Measurements from ENCODE around the gene CENPP. TPM values are rescaled to one million over a fixed set of nuclear protein-coding genes. Genes with fewer than 3 reads are reported as not detected.

Gene CENPP
- total RNA-seq, 3 donors from 2014 or later (not counting 1 experiment from before 2014, with no cell fraction given), result 10.3 to 14.5 (median 12.1) TPM

DNA sequence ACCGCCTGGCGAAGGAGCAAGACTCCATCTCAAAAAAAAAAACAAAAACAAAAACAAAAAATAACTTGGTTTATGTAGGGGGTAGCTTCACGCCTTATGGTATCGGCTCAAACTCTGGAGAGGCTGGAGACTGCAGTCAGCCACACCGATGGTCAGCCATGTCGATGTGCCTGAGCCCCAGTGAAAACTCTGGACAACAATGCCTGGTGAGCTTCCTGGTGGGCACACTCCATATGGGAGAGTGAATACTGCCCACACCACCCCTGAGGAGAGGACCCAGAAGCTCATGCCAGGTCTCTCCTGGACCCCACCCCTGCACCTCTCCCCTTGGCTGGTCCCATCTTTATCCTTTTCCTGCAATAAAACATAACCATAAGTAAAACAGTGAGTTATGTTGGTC is 324.5 kb downstream of the CENPP start:
- Mint-ChIP-seq H3K4me1 (peaks cover 3 to 4% of the 10 kb centered on the region in 2 donors), H3K36me3 (peaks cover 23% of the 10 kb centered on the region), H3K4me3 (no peak overlapping the region), H3K27ac (no peak overlapping the region), H3K9me3 (peaks cover 0 to 4% of the 10 kb centered on the region in 2 donors), H3K27me3 (ENCODE audit: low read depth in 2 of 2) (no peaks in the 10 kb centered on the region)
- intact Hi-C loops (cut with micrococcal nuclease), result no loop called here
- 97% methylated on average over 5 of the region's 6 CpGs for WGBS (ENCODE audit: insufficient coverage)
- Histone ChIP-seq H3K27me3 (ENCODE audit: control insufficient read depth, insufficient read depth, low read length) (no peaks in the 10 kb centered on the region), H3K4me1 (ENCODE audit: control insufficient read depth, insufficient read depth, low read length) (no peaks in the 10 kb centered on the region), H3K36me3 (ENCODE audit: control insufficient read depth, insufficient read depth, low read length) (peaks cover 44% of the 10 kb centered on the region), H3K4me3 (ENCODE audit: low read length) (no peak overlapping the region), H3K9me3 (ENCODE audit: control insufficient read depth, insufficient read depth, low read length) (no peaks in the 10 kb centered on the region), H3K27ac (ENCODE audit: low read length) (no peak overlapping the region)
- DNase-seq (no peak), ATAC-seq (no peak)
- TF ChIP-seq, protein P1, sequence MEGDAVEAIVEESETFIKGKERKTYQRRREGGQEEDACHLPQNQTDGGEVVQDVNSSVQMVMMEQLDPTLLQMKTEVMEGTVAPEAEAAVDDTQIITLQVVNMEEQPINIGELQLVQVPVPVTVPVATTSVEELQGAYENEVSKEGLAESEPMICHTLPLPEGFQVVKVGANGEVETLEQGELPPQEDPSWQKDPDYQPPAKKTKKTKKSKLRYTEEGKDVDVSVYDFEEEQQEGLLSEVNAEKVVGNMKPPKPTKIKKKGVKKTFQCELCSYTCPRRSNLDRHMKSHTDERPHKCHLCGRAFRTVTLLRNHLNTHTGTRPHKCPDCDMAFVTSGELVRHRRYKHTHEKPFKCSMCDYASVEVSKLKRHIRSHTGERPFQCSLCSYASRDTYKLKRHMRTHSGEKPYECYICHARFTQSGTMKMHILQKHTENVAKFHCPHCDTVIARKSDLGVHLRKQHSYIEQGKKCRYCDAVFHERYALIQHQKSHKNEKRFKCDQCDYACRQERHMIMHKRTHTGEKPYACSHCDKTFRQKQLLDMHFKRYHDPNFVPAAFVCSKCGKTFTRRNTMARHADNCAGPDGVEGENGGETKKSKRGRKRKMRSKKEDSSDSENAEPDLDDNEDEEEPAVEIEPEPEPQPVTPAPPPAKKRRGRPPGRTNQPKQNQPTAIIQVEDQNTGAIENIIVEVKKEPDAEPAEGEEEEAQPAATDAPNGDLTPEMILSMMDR (IDR thresholded peaks at IDR 0.05), result no peak

DNA sequence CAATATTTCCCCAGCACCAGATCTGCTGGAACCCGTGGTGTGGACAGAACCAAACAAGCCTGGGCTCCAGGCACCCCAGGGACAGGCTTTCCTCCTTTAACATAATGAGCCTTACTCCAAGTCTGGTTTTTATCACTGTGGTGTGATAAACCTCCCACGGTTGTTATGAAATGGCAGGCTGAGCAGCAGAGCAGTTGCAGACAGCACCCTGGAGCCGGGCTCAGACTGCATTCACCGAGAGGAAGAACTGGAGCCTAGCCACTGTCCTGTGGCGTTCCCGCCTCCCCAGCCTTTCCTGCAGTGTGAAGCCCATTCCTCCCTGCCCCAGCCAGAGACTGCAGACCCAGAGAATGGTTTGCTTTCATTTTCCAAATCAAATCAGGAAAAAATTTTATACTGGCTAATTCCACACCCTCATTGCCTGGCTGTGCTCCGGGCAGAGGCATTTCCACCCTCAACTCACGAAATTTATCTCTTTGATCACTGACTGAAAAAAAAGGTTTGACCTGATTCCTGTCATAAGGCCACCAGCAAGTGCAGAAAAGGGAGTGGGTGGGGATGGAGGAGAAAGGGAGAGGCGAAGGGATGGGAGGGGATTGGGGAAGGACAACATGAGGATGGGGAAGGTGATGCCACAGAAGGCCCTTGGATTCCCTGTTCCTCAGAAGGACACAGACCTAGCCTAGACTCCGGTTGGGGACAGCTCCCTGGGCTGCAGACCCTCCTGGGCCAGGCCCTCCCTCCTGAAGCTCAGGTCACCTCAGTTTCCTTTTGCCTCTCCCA is 325.3 kb downstream of the CENPP start:
- Mint-ChIP-seq H3K4me1 (peaks cover 4 to 7% of the 10 kb centered on the region in 2 donors), H3K4me3 (no peak overlapping the region), H3K27me3 (ENCODE audit: low read depth in 2 of 2) (no peaks in the 10 kb centered on the region), H3K36me3 (peaks cover 15% of the 10 kb centered on the region), H3K9me3 (no peaks in the 10 kb centered on the region), H3K27ac (no peak overlapping the region)
- peaks cover 45% of the 10 kb centered on the region for H3K36me3 ChIP-seq (ENCODE audit: control insufficient read depth, insufficient read depth, low read length)
- no peak overlapping the region for H3K4me3 ChIP-seq (ENCODE audit: low read length)
- DNase-seq, result no peak
- no peaks in the 10 kb centered on the region for H3K9me3 ChIP-seq (ENCODE audit: control insufficient read depth, insufficient read depth, low read length)
- intact Hi-C loops (cut with micrococcal nuclease), result no loop called here
- no peaks in the 10 kb centered on the region for H3K27me3 ChIP-seq (ENCODE audit: control insufficient read depth, insufficient read depth, low read length)
- no peak for ATAC-seq
- H3K27ac ChIP-seq (ENCODE audit: low read length), result no peak overlapping the region
- TF ChIP-seq, protein P1 (IDR thresholded peaks at IDR 0.05), result no peak
- H3K4me1 ChIP-seq (ENCODE audit: control insufficient read depth, insufficient read depth, low read length), result no peaks in the 10 kb centered on the region
- 96% methylated on average over 10 of the region's 10 CpGs for WGBS (ENCODE audit: insufficient coverage)

DNA sequence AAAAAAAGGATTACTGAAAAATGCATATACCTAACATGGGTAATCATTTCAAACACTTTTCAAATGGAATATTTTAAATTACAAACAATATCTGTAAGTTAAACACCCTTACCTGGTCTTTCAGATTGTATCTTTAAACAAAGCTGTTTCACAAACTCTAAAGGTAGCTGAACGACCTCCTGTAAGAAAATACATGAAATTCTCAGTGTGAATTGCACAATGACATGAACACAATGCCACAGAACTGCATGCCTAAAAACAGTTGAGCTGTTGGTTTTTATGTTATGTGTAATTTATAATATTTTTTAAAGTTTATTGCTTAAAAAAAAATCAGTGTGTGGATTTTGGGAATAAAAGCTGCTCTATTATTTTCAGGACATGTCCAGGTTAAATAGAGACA is 326.7 kb downstream of the CENPP start:
- Mint-ChIP-seq H3K4me3 (no peak overlapping the region), H3K27ac (no peak overlapping the region), H3K36me3 (peaks cover 2% of the 10 kb centered on the region), H3K4me1 (peaks cover under 1 to 7% of the 10 kb centered on the region in 2 donors), H3K27me3 (ENCODE audit: low read depth in 2 of 2) (no peaks in the 10 kb centered on the region), H3K9me3 (no peaks in the 10 kb centered on the region)
- intact Hi-C loops (cut with micrococcal nuclease), result no loop called here
- Histone ChIP-seq H3K9me3 (ENCODE audit: control insufficient read depth, insufficient read depth, low read length) (no peaks in the 10 kb centered on the region), H3K27ac (ENCODE audit: low read length) (no peak overlapping the region), H3K4me3 (ENCODE audit: low read length) (no peak overlapping the region), H3K36me3 (ENCODE audit: control insufficient read depth, insufficient read depth, low read length) (peaks cover 40% of the 10 kb centered on the region), H3K27me3 (ENCODE audit: control insufficient read depth, insufficient read depth, low read length) (no peaks in the 10 kb centered on the region), H3K4me1 (ENCODE audit: control insufficient read depth, insufficient read depth, low read length) (no peaks in the 10 kb centered on the region)
- DNase-seq (no peak), ATAC-seq (no peak)
- WGBS (ENCODE audit: insufficient coverage), result 90% methylated on average over 1 of the region's 1 CpG
- TF ChIP-seq, protein P1 (IDR thresholded peaks at IDR 0.05), result no peak

Measured in natural killer cell (primary cell).